MM.1S (cell line): ENCODE measurements around the gene TTBK1.

Experiments used
- DNase-seq: peaks from one replicate; pipeline ENCODE4 v3.0.0-alpha.2; 2015
- H2AFZ ChIP-seq: fragments of 300-600 bp; sonication (generic); 2 replicates; pipeline ENCODE4 v1.6.0; 2016; ENCODE audit warnings: antibody characterized with exemption, low read length
- H3F3A ChIP-seq: fragments of 300-600 bp; sonication (generic); 2 replicates; pipeline ENCODE4 v1.6.1; 2016; ENCODE audit warnings: mild to moderate bottlenecking, antibody characterized with exemption, low read length, moderate library complexity, mixed read lengths; ENCODE audit not compliant: insufficient read depth
- H3K27ac ChIP-seq: fragments of 300-600 bp; sonication (generic); 2 replicates; pipeline ENCODE4 v1.5.1; 2016; ENCODE audit warnings: mild to moderate bottlenecking, low read length
- H3K27me3 ChIP-seq: fragments of 300-600 bp; sonication (generic); replicated peaks from 2 replicates; pipeline ENCODE4 v1.6.0; 2016; ENCODE audit warnings: low read length; ENCODE audit not compliant: insufficient read depth
- H3K36me3 ChIP-seq: fragments of 300-600 bp; sonication (generic); replicated peaks from 2 replicates; pipeline ENCODE4 v1.6.1; 2016; ENCODE audit warnings: mild to moderate bottlenecking, low read length, mixed read lengths; ENCODE audit not compliant: insufficient read depth
- H3K4me1 ChIP-seq: fragments of 300-600 bp; sonication (generic); 2 replicates; pipeline ENCODE4 v1.6.1; 2016; ENCODE audit warnings: low read length, mixed read lengths
- H3K4me2 ChIP-seq: fragments of 300-600 bp; sonication (generic); 2 replicates; pipeline ENCODE4 v1.6.0; 2016; ENCODE audit warnings: low read depth, low read length
- H3K4me3 ChIP-seq: fragments of 300-600 bp; sonication (generic); 2 replicates; pipeline ENCODE4 v1.5.1; 2016; ENCODE audit warnings: low read length, mixed read lengths
- H3K79me2 ChIP-seq: fragments of 300-600 bp; sonication (generic); 2 replicates; pipeline ENCODE4 v1.6.1; 2016; ENCODE audit warnings: mixed run types, low read length, mixed read lengths
- H3K9ac ChIP-seq: fragments of 300-600 bp; sonication (generic); 2 replicates; pipeline ENCODE4 v1.6.1; 2016; ENCODE audit warnings: low read length, mixed read lengths
- H3K9me2 ChIP-seq: fragments of 300-600 bp; sonication (generic); replicated peaks from 2 replicates; pipeline ENCODE4 v1.6.1; 2016; ENCODE audit warnings: mild to moderate bottlenecking, low read length, mixed read lengths; ENCODE audit not compliant: insufficient read depth
- H3K9me3 ChIP-seq: fragments of 300-600 bp; sonication (generic); replicated peaks from 2 replicates; pipeline ENCODE4 v1.6.1; 2016; ENCODE audit warnings: mild to moderate bottlenecking, low read length, mixed read lengths; ENCODE audit not compliant: insufficient read depth
- H4K20me1 ChIP-seq: fragments of 300-600 bp; sonication (generic); 2 replicates; pipeline ENCODE4 v1.6.1; 2016; ENCODE audit warnings: mild to moderate bottlenecking, low read length, moderate library complexity, mixed read lengths; ENCODE audit not compliant: insufficient read depth
- EZH2 ChIP-seq: fragments of 300-600 bp; sonication (generic); optimal IDR thresholded peaks from 2 replicates; pipeline ENCODE3; 2017; ENCODE audit warnings: low read depth, mild to moderate bottlenecking, antibody characterized with exemption, low read length, mixed read lengths
- EZH2phosphoT487 ChIP-seq: fragments of 300-600 bp; sonication (generic); IDR thresholded peaks from 2 replicates; pipeline ENCODE4 v1.6.1; 2018; ENCODE audit warnings: antibody characterized with exemption, low read length
- TF ChIP-seq, protein P1 (sequence below): fragments of 300-600 bp; sonication (generic); IDR thresholded peaks from 2 replicates; pipeline ENCODE4 v1.5.1; 2016; ENCODE audit warnings: antibody characterized with exemption, low read length, mixed read lengths

Gene TTBK1

DNA sequence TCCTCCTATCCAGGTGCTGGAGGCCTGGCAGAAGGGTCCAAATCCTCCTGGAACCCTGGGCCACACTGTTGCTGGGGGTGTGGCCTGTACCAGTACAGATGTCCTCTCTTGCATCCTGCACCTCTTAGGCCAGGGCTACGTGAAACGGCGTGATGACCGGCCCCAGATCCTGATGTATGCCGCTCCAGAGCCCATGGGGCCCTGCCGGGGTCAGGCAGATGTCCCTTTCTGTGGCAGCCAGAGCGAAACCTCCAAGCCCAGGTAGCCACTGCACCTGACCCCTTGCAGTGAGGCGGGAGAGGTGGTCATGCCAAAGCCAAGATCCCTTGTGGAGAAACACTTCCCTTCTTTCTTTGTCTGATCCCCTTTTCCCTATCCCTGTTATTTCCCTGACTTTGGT, 28.2 kb upstream of the TTBK1 start:
- Histone ChIP-seq H3K79me2 (no peaks in the 10 kb centered on the region), H3K4me2 (no peak overlapping the region), H2AFZ (no peak overlapping the region), H4K20me1 (no peaks in the 10 kb centered on the region), H3K36me3 (no peaks in the 10 kb centered on the region), H3K27ac (no peak overlapping the region), H3K4me3 (no peak overlapping the region), H3K27me3 (no peaks in the 10 kb centered on the region), H3K4me1 (no peaks in the 10 kb centered on the region), H3K9me2 (no peaks in the 10 kb centered on the region), H3F3A (no peaks in the 10 kb centered on the region), H3K9me3 (no peaks in the 10 kb centered on the region), H3K9ac (no peak overlapping the region)
- TF ChIP-seq, protein P1, sequence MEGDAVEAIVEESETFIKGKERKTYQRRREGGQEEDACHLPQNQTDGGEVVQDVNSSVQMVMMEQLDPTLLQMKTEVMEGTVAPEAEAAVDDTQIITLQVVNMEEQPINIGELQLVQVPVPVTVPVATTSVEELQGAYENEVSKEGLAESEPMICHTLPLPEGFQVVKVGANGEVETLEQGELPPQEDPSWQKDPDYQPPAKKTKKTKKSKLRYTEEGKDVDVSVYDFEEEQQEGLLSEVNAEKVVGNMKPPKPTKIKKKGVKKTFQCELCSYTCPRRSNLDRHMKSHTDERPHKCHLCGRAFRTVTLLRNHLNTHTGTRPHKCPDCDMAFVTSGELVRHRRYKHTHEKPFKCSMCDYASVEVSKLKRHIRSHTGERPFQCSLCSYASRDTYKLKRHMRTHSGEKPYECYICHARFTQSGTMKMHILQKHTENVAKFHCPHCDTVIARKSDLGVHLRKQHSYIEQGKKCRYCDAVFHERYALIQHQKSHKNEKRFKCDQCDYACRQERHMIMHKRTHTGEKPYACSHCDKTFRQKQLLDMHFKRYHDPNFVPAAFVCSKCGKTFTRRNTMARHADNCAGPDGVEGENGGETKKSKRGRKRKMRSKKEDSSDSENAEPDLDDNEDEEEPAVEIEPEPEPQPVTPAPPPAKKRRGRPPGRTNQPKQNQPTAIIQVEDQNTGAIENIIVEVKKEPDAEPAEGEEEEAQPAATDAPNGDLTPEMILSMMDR: no peak
- TF ChIP-seq EZH2phosphoT487: no peak
- no peak for DNase-seq

DNA sequence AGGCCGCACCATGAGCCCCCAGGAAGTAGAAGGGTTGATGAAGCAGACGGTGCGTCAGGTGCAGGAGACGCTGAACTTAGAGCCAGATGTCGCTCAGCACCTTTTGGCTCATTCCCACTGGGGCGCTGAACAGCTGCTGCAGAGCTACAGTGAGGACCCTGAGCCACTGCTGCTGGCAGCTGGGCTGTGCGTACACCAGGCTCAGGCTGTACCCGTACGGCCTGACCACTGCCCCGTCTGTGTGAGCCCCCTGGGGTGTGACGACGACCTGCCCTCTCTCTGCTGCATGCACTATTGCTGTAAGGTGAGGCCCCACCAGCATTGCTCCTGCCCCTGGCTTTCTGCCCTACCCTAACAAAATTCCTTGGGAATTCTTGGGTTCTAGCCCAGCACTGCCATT, 27.1 kb upstream of the TTBK1 start:
- H3K27me3 ChIP-seq: no peaks in the 10 kb centered on the region
- no peaks in the 10 kb centered on the region for H3K9me3 ChIP-seq
- no peak overlapping the region for H3K4me3 ChIP-seq
- DNase-seq: no peak
- H3K4me2 ChIP-seq: no peak overlapping the region
- H3K27ac ChIP-seq: no peak overlapping the region
- H3F3A ChIP-seq: no peaks in the 10 kb centered on the region
- H3K36me3 ChIP-seq: no peaks in the 10 kb centered on the region
- TF ChIP-seq EZH2 (no peak), EZH2phosphoT487 (no peak)
- TF ChIP-seq, protein P1: no peak
- H2AFZ ChIP-seq: no peak overlapping the region
- H3K9me2 ChIP-seq: no peaks in the 10 kb centered on the region
- no peaks in the 10 kb centered on the region for H3K79me2 ChIP-seq
- H3K9ac ChIP-seq: no peak overlapping the region
- no peaks in the 10 kb centered on the region for H3K4me1 ChIP-seq
- H4K20me1 ChIP-seq: no peaks in the 10 kb centered on the region

DNA sequence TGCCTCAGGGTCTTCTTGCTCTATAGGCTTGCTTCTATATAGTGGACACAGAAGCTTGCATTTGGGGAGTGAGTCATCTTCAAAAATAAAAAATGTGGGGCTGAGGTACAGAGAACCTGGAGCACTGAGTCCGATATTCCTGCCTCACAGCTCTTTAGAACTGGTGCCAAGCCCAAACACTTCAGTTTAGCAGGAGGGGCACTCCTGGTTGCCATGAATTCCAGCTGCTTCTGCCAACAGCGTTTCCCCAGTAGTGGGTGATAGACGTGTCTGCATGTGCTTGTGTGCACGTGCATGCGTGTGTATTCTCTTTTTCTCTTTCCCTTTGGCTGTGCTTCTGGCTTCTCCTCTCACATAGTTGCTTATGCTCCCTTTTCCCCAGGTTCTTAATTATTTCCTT, 25.9 kb upstream of the TTBK1 start:
- H2AFZ ChIP-seq: no peak overlapping the region

More for the DNA sequence above, 25.9 kb upstream of the TTBK1 start:
- Histone ChIP-seq H3K9me2 (no peaks in the 10 kb centered on the region), H3F3A (no peaks in the 10 kb centered on the region), H4K20me1 (no peaks in the 10 kb centered on the region), H3K4me3 (no peak overlapping the region), H3K4me1 (no peaks in the 10 kb centered on the region), H3K27me3 (no peaks in the 10 kb centered on the region), H3K79me2 (no peaks in the 10 kb centered on the region), H3K9me3 (no peaks in the 10 kb centered on the region), H3K4me2 (no peak overlapping the region), H3K36me3 (no peaks in the 10 kb centered on the region), H3K27ac (no peak overlapping the region), H3K9ac (no peak overlapping the region)
- no peak for DNase-seq
- TF ChIP-seq, protein P1: no peak
- no peak for TF ChIP-seq EZH2phosphoT487
- no peak for TF ChIP-seq EZH2
